Adipose tissue (tissue), 3 donors: Measurements from ENCODE around the gene DGKG. TPM values are rescaled to one million over a fixed set of nuclear protein-coding genes. Genes with fewer than 3 reads are reported as not detected.

Experiments used
- H3K27ac ChIP-seq: one replicate; pipeline ENCODE4 v1.5.1; 2013; ENCODE audit warnings: low read depth, low read length
- WGBS, 3 donors: extraction: QIAGEN DNeasy Blood & Tissue Kit; methylation state at CpG; one replicate each; pipeline ENCODE4 v1.1.7; 2013; 5-methylcytosine and 5-hydroxymethylcytosine counted together
- polyA plus RNA-seq, 3 donors: library from polyadenylated mRNA; stranded (reverse); fragments of 200-250 nt; gene quantifications; one replicate each; pipeline ENCODE4 v1.2.3, GENCODE V29; 2013
- donor health status: healthy with polysubstance abuse.
- donor health status: Bipolar disorder and iron deficiency.
- donor health status: healthy.

Gene DGKG
- polyA plus RNA-seq, 3 donors: 0.38 to 0.56 (median 0.39) TPM

- H3K27ac ChIP-seq: no peak overlapping the region
Observed at GRCh38 chr3:186287711-186288110, 74.3 kb downstream of the DGKG start.

- WGBS, 3 donors: 87 to 91% (median 88%) methylated on average over 5 of the region's 5 CpGs
- H3K27ac ChIP-seq: no peak overlapping the region
Observed at GRCh38 chr3:186286114-186286513, 75.9 kb downstream of the DGKG start.

- WGBS, 3 donors: 89 to 90% (median 89%) methylated on average over 6 of the region's 6 CpGs
- no peak overlapping the region for H3K27ac ChIP-seq
Observed at GRCh38 chr3:186284661-186285060, 77.4 kb downstream of the DGKG start.

GRCh38 chr3:186284349-186284652, 77.7 kb downstream of the DGKG start:
- WGBS, 3 donors: 92 to 96% (median 95%) methylated on average over 8 of the region's 8 CpGs
- H3K27ac ChIP-seq: no peak overlapping the region

- H3K27ac ChIP-seq: no peak overlapping the region
- WGBS, 3 donors: 81 to 87% (median 86%) methylated on average over 6 of the region's 6 CpGs
Observed at GRCh38 chr3:186283651-186284348, 78.2 kb downstream of the DGKG start.

- WGBS, 3 donors: 69 to 83% (median 80%) methylated on average over 8 of the region's 8 CpGs
- H3K27ac ChIP-seq: no peak overlapping the region
Observed at GRCh38 chr3:186283096-186283495, 78.9 kb downstream of the DGKG start.

GRCh38 chr3:186281176-186281575, 80.9 kb downstream of the DGKG start:
- WGBS, 3 donors: 22 to 62% (median 41%) methylated on average over 2 of the region's 2 CpGs
- no peak overlapping the region for H3K27ac ChIP-seq

GRCh38 chr3:186280737-186281136, 81.3 kb downstream of the DGKG start:
- 51 to 68% (median 67%) methylated on average over 3 of the region's 3 CpGs for WGBS, 3 donors
- H3K27ac ChIP-seq: no peak overlapping the region

GRCh38 chr3:186277268-186277909, 84.6 kb downstream of the DGKG start:
- 35 to 60% (median 50%) methylated on average over 10 of the region's 10 CpGs for WGBS, 3 donors
- no peak overlapping the region for H3K27ac ChIP-seq

- no peak overlapping the region for H3K27ac ChIP-seq
- 91 to 99% (median 93%) methylated on average over 5 of the region's 5 CpGs for WGBS, 3 donors
Observed at GRCh38 chr3:186275436-186275835, 86.6 kb downstream of the DGKG start.

GRCh38 chr3:186273586-186273985, 88.4 kb downstream of the DGKG start:
- WGBS, 3 donors: 78 to 87% (median 83%) methylated on average over 15 to 16 of the region's 16 CpGs
- H3K27ac ChIP-seq: no peak overlapping the region

GRCh38 chr3:186270701-186271100, 91.3 kb downstream of the DGKG start:
- WGBS, 3 donors: 89 to 93% (median 90%) methylated on average over 7 of the region's 7 CpGs
- no peak overlapping the region for H3K27ac ChIP-seq

GRCh38 chr3:186268616-186269448, 93.2 kb downstream of the DGKG start:
- WGBS, 3 donors: 86 to 87% (median 86%) methylated on average over 29 of the region's 29 CpGs
- H3K27ac ChIP-seq: no peak overlapping the region

GRCh38 chr3:186267758-186268157, 94.3 kb downstream of the DGKG start:
- 78 to 88% (median 86%) methylated on average over 6 of the region's 6 CpGs for WGBS, 3 donors
- no peak overlapping the region for H3K27ac ChIP-seq

- H3K27ac ChIP-seq: no peak overlapping the region
- WGBS, 3 donors: 85 to 90% (median 86%) methylated on average over 9 of the region's 9 CpGs
Observed at GRCh38 chr3:186264608-186265400, 97.2 kb downstream of the DGKG start.

GRCh38 chr3:186261638-186262037, 100.4 kb downstream of the DGKG start:
- no peak overlapping the region for H3K27ac ChIP-seq
- 47 to 64% (median 60%) methylated on average over 9 of the region's 9 CpGs for WGBS, 3 donors

GRCh38 chr3:186260726-186261125, 101.3 kb downstream of the DGKG start:
- 85 to 95% (median 86%) methylated on average over 4 of the region's 4 CpGs for WGBS, 3 donors
- H3K27ac ChIP-seq: no peak overlapping the region

GRCh38 chr3:186259612-186260383, 102.2 kb downstream of the DGKG start:
- no peak overlapping the region for H3K27ac ChIP-seq
- 21 to 25% (median 22%) methylated on average over 15 of the region's 15 CpGs for WGBS, 3 donors
